ENCODE data around the gene PTX4.

DNA sequence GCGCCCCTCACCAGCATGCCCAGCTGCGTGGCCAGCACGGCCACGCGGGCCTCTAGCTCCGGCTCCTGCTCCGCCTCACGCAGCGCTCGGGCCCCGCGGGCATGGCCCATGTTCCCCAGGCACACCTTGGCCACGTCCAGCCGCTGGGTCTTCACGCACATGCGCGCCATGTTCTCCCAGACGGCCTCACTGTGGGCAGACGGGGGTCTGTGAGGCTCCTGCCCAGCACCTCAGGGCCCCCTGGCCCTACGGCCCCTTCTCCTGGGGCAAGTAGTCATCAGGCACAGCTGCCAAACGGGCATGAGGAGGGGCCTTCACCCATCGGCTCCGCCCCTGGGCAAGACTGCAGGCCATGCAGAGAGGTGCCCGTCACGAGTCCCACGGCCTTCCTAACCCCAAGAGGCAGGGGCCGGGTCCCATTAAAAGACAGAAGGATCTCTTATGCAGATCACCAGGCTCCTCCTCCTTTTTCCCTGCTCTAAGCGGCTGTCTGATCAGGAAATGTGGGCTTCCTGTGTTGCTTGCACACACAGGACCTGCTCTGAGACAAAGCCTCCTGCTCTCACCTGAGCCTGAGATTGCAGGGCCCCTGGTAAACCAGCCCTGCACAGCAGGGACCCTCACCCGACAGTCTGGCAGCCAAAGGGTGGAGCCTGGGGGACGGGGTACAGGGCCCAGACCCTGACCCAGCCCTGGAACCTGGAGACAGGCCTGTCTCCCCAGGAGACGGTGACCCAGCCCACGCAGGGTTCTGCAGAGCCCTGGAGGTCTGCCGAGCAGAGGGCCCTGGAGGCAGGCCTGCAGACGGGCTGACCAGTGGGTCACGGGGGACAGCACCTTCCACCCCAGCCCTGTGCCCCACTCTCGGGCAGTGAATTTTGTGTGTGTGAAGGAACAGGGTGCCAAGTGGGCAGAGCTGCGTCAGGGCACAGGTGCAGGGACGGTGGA, 38.1 kb upstream of the PTX4 start:
- no peak for TF ChIP-seq POLR2A (IDR thresholded peaks at IDR 0.05)
- TF ChIP-seq, protein P1, sequence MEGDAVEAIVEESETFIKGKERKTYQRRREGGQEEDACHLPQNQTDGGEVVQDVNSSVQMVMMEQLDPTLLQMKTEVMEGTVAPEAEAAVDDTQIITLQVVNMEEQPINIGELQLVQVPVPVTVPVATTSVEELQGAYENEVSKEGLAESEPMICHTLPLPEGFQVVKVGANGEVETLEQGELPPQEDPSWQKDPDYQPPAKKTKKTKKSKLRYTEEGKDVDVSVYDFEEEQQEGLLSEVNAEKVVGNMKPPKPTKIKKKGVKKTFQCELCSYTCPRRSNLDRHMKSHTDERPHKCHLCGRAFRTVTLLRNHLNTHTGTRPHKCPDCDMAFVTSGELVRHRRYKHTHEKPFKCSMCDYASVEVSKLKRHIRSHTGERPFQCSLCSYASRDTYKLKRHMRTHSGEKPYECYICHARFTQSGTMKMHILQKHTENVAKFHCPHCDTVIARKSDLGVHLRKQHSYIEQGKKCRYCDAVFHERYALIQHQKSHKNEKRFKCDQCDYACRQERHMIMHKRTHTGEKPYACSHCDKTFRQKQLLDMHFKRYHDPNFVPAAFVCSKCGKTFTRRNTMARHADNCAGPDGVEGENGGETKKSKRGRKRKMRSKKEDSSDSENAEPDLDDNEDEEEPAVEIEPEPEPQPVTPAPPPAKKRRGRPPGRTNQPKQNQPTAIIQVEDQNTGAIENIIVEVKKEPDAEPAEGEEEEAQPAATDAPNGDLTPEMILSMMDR (IDR thresholded peaks at IDR 0.05): no peak
- TF ChIP-seq EP300 (IDR thresholded peaks at IDR 0.05): no peak
- no peak for TF ChIP-seq POLR2AphosphoS5 (IDR thresholded peaks at IDR 0.05)

Data from gastroesophageal sphincter (tissue), 3 donors.